Activated CD4-positive, alpha-beta T cell treated with anti-CD3 and anti-CD28 coated beads, Interleukin-2, amount 50 U/mL, for 16 hours (primary cell): ENCODE results near the gene ERICH6B.
A peak's percentile ranks its signal among the peaks of the same experiment; 100 is the strongest.
"Not testable (repeated sequence)": the region's sequence is repeated elsewhere in the genome, so short reads cannot be mapped to it uniquely, and the experiment has no call there.

Experiments used
- DNase-seq: peaks from one replicate; pipeline ENCODE4 v3.0.0-alpha.2; 2020

ERICH6B gene

DNA sequence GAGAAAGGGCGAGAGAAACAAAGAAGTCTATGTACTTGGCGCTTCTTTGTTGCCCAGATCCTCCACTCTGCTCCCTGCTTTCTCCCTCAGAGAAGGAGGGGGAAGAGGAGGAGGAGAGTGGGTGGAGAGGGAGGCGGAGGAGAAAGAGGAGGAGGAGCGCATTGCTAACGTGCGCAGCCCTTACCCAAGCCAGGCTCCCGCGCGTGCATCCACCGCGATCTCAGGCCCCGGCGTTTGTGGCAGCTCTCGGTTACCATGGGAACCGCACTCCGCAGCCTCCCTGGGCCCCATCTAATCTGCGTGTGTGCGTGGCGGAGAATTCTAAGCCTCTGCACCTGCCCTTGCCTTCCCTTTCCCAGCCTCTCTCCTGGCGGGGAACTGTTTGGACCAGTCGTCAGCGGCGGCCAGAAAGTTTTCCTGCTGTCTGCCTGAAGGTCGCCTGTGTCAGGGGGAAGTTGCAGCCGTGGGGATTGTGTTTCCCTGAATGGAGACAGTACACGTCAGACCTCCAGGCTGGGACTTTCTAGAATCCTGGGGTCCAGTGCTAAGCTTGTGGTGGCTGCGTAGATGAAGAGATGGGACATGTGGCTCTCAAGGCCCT is at the start of gene ERICH6B:
Gene ERICH6B (minus strand): TSS at position 239 of the 601 bp plus-strand sequence. CDS start 18,734 bp downstream, outside the sequence.
- DNase-seq, result no peak

DNA sequence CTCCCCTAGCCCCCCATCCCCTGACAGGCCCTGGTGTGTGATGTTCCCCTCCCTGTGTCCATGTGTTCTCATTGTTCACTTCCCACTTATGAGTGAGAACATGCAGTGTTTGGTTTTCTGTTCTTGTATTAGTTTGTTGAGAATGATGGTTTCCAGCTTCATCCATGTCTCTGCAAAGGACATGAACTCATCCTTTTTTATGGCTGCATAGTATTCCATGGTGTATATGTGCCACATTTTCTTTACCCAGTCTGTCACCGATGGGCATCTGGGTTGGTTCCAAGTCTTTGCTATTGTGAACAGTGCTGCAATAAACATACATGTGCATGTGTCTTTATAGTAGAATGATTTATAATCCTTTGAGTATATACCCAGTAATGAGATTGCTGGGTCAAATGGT is 47.4 kb upstream of the ERICH6B start:
- DNase-seq, result not testable (repeated sequence)

DNA sequence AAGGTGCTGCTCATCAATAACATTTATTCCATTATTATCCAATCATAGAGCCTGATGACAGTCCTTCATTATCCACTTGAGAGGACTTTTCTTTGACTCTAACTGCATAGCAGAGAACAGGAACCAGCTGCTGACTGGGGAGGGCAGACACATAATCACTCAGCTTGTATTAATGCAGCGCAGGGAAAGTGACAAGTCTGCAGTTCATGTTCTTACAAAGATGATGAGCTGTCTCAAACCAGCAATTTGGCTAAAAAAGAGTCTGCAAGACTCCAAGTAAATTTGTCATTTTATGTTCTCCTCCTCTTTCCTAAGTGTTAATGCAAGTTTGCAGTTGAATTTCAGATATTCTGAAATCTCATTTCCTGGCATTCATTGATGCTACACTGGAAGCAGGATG is 46.6 kb upstream of the ERICH6B start:
- no peak for DNase-seq

DNA sequence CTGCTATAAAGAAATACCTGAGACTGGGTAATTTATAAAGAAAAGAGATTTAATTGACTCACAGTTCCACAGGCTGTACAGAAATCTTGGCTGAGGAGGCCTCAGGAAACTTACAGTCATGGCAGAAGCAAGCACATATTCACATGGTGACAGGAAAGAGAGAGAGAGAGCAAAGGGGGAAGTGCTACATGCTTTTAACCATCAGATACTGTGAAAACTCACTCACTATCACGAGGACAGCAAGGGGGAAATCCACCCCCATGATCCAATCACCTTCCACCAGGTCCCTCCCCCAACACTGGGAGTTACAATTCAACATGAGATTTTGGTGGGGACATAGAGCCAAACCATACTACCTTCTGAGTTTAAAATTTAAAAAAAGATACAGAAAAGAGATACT is 44.9 kb upstream of the ERICH6B start:
- DNase-seq, result not testable (repeated sequence)

DNA sequence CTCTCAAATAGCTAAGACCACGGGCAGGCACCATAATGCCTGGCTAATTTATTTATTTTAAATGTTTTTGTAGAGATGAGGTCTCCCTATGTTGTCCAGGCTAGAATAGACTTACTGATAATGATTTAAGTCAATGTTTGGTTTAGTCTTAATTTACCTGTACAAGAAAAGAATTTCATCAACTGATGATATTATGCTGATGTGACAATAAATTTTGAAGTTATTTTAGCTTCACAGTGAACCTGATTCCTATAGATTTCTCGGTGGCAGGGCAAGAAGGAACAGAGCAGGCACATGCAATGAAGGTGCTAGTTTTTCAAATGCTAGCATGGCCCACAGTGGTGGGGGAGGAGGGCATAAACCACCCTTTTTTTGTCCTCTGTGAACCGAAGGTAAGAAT is 44.0 kb upstream of the ERICH6B start:
- no peak for DNase-seq

DNA sequence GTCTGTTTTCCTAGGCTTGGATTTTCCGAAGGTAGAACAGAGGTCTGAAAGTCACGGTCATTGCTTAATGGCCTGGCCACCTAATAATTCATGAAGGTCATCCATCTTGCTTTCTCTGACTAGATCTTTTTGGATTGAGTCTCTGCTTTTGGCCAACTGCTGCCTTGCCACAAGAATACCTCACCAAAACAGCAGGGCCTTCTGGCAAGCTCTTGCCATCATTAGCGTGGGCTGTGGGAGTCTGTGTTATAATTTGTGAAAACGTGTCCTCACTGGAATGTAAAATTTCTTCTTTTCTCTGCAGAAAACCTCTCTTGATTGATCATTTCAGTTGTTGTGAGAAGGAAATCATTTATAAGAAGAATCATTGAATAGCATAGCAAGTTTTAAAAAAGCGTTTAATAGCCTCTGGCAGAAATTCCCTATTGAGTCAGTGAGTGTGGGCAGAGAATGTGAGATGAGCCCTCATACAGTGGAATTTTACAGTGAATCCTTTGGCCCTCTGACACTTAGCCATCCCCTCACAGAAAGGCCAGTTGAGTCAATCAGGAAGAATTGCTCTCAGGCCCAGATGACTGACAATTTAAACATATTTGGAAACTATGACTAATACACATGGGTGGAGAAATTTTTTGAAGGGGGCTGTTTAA is 43.2 kb upstream of the ERICH6B start:
- DNase-seq, result no peak

DNA sequence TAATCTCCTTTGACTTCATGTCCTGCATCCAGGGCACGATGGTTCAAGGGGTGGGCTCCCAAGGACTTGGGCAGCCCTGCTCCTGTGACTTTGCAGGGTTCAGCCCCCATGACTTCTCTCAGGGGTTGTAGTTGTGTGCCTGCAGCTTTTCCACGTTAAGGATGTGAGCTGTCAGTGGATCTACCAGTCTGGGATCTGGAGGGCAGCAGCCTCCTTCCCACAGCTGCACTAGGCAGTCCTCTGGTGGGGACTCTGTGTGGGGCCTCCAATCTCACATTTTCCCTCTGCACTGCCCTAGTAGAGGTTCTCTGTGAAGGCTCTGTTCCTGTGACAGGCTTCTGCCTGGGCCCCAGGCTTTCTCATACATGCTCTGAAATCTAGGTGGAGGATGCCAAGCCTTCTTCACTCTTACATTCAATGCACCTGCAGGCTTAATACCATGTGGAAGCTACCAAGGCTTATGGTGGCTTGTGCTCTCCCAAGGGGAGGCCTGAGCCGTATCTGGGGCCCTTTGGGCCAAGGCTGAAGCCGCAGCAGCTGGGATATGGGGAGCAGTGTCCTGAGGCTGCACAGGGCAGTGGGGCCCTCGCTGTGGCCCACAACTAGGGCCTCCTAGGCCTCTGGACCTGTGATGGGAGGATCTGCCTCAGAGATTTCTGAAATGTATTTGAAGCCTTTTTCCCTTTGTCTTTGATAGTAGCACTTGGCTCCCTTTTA is 39.3 kb upstream of the ERICH6B start:
- DNase-seq, result no peak

DNA sequence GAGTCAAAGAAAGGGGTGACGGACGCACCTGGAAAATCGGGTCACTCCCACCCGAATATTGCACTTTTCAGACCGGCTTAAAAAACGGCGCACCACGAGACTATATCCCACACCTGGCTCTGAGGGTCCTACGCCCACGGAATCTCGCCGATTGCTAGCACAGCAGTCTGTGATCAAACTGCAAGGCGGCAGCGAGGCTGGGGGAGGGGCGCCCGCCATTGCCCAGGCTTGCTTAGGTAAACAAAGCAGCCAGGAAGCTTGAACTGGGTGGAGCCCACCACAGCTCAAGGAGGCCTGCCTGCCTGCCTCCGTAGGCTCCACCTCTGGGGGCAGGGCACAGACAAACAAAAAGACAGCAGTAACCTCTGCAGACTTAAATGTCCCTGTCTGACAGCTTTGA is 29.7 kb upstream of the ERICH6B start:
- not testable (repeated sequence) for DNase-seq

DNA sequence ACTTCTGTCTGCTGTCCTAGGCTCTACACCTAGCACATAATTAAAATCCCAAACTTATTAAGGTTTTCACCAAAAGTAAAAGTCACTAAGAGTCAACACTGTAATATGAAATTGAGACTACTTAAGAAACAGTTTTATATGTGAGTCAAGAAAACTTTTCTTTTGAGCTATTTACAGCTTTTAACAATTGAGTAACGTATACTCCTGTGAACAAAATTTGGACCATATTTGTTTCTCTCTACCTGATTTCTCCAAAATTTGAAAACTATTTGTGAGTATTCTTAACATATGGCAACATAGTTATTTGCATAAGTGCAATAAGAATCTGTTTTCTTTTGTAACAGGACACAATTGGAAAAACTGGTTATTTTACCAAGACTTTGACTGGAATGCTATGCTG is 26.6 kb upstream of the ERICH6B start:
- DNase-seq, result not testable (repeated sequence)

DNA sequence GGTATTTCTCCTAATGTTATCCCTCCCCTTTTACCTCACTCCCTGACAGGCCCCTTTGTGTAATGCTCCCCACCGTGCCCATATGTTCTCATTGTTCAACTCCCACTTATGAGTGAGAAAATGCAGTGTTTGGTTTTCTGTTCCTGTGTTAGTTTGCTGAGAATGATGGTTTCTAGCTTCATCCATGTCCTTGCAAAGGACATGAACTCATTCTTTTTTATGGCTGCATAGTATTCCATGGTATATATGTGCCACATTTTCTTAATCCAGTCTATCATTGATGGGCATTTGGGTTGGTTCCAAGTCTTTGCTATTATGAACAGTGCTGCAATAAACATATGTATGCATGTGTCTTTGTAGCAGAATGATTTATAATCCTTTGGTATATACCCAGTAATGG is 19.8 kb upstream of the ERICH6B start:
- not testable (repeated sequence) for DNase-seq

DNA sequence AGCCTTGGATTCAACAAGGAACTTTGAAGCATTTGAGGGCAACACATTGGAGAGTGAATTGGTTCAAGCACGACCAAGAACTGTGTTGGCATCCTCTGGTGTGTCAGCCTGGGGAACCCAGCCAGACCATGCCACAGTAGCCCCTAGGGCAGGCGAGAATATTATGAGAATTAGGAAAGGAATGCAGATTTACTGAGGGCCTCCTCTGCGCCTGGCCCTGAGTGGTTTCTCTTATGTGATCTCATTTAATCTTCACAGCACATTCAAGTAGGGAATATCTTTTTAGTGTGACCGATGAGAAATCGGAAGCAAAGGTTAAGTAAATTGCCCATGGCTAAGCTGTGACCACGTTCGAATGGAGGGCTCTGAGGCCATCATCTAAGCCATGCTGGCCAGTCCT is 15.3 kb upstream of the ERICH6B start:
- DNase-seq, result no peak

DNA sequence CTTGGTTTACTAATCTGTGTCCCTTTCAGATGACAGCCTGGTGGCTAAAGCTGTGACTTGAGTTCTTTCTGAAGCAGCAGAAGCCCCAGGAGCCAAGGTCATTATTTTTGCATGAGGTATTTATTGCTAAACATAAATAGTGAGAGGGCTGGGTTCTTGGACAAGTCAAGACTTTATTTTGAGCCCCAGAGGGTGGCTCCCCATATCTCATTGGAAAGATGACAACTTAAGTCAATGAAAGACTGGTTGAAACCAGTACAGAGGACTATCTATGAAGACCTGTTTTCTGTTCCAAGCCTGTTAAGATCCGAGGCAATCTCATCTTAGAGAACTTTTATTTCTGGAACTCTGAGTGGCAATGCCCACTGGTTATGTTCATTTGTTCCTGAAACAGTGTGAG is 14.4 kb upstream of the ERICH6B start:
- no peak for DNase-seq

DNA sequence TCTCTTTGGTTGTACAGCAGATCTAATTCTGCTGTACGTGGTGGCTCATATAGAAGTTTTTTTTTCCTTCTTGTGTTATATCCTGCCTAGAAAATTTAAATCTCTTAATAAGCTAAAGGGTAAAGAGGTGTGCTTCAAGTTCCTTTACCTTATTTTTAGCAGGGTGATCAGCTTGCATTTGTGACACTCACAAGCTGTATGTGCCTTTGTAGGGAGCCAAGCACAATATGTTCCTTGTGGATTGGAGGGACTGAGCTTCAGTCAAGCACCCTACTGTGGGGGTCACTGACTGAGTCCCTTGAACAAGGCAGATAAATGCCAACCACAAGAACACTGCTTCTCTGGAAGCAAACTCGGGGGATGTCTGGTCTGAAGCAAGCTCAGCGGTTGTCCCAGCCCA is 12.6 kb upstream of the ERICH6B start:
- DNase-seq, result no peak

DNA sequence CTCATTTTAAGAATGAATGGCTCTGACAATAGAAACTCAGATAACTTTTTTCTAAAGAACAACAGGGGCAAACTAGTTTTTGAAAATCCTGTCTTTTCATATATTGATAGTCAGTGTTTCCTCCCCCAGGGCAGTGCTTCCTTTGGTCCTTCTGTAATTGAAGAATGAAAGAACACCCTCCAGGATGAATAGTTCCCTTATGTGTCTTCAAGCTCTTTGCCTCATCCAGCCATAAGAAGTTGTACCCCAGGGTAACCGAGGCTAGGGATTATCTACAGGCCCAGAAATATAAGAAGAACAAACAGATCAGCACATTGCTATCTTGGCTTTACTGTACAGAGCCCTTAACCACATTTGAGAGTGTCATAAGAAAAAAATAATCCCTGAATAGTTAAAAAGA is 12.1 kb upstream of the ERICH6B start:
- DNase-seq, result no peak

DNA sequence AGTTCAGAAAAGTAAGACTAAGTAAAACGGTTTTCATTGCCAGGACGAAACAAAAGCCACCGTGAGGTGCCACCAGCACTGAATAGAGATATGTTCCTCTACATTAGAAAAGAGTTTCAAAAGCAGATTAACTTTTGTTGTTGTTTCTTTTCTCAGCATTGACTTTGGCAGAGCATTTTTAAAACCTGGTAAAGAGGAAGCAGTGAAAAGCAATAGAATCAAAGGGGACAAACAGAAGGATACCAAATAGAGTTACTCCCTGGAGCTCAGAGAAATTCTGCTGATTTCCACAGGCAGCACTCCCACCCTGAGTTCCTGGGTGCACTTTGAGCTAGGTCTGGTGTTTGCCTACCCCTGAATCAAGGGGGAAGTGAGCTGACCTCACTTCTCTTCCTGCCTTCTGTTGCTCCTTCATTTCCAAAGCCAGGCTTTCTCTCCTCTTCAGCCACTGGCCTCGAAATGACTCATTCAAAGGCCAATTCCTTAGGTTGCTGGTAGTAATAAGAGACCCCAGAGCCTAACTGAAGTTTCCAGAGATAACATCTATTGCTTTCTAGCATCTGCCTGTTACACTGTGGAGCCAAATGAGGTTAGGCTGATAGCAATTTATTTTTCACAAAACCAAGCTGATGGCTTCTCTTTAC is 11.3 kb upstream of the ERICH6B start:
- DNase-seq, result peak; percentile 15

DNA sequence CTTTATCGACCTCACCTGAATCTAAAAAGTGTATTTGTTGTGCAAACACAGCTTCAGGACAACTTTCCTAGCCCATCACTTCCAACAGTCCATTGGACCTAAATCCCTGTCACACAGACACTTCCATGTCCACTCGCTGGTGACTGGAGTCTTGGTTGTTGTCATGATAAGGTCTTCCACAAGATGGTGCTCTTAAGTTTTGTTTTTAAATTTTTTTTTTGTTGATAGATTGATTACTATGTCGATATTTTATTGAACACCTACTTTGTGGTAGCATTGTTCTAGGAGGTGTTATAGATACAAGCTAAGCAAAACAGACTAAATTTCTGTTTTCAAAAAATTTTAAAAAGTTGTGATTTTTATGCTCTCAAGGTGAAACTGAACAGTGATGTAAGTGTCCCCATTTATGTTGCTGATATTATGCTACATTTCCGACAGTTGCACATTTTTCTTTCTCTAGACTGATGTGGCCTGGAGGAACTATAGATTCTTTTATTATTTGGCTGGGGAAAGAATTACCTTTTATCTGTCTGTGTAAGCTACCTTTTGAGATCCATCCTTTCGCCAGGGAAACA is 8.1 kb upstream of the ERICH6B start:
- peak; percentile 25 for DNase-seq

DNA sequence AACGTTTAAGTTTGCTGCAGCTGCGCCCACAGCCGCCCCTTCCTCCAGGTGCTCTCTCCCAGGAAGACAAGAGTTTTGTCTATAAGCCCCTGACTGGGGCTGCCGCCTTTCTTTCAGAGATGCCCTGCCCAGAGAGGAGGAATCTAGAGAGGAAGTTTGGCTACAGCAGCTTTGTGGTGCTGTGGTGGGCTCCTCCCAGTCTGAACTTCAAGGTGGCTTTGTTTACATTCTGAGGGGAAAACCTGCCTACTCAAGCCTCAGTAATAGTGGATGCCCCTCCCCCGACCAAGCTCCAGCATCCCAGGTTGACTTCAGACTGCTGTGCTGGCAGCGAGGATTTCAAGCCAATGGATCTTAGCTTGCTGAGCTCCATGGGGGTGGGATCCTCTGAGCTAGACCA is 6.4 kb upstream of the ERICH6B start:
- DNase-seq, result no peak

DNA sequence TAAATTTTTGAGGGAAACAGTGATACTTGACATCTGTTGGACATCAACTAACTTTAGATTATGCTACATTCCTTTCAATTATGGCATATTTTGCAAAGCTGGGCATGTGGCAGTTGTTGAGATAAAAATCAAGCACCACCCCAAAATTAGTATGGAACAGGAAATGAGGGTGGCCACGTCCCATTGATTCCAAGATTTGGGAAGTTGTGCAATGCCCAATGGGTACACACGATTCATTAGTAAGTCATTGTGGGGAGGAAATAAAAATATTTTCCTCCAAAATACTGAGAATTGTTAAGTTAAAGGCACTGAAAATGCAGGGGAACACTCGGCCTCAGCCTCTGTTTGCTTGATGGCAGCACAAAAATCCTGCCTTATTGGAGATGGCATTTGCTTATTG is 7.6 kb downstream of the ERICH6B start:
- DNase-seq, result no peak

DNA sequence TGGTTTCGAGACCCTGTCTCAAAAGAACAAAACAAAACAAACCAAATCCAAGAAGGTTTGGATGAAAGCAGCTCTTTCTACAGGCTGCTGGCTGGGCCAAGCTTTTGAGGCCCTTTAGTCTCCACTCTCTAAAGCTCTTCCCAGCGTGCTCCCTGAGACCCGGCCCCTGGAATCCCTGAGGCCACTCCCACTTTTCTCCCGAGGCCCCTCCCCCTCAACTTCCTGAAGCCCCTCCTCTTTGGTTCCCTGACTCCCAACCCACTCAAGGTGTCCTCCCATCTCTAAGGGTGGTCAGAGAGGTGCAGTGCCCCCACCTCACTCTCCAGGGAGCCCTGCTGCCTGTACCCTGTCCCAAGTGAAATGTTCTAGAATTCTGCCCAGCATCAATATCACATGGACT is 10.6 kb downstream of the ERICH6B start:
- DNase-seq, result no peak

DNA sequence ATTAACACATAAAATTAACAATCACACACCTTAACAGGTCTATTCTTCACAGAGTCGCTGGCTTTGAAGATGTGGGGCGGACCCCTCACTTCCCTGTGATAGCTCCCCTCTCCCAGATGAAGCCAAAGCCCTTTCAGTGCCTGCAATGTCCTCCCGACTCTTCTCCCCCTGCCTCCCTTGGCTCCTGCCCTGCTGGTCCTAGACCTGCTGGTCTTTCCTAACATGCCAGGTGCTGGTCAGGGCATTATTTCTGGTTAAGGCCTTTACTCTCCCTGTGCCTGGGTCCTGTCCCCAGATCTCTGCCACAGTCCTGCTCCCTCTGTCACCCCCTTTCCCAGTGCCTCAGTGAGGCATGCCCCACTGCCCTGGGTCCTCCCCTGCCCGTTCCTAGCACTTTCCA is 12.2 kb downstream of the ERICH6B start:
- no peak for DNase-seq

DNA sequence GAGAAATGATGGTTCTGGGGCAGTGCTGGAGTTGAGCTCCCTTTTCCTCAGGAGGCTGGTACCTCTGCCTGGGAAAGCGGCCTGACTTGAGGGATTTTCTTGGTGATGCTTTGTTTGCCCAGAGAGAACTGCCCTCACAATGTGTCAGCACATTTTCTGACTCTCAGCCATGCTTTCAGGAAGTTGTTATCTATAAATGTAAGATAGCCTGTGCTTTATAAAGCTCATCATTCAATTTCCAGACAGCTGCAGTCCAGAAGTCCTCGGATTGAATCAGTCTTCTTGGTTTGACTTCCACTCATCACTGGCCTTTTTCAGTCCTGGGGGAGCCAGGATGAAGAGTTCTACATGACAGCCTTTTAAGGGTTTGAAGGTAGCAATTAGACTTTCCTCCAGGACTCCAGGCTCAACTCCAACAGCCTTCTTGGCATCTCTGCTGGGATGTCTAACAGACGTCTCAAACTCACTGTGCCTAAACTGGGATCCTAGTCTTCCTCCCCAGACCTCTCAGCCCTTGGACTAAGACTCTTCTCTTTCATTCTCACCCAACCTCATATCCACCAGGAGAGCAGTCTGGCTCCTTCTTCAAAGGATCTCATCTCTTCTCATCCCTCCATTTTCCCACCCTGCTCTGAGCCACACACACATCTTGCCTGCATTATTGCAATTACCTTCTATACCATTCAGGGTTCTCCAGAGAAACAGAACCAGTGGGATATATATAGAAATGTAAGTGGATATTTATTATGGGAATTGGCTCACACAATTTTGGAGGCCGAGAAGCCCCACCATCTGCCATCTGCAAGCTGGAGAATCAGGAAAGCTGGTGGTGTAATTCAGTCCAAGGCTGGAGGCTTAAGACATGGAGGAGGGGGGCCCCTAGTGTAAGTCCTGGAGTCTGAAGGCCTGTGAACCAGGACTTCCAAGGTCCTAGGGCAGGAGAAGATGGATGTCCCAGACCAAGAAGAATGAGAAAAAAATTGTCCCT is 13.1 kb downstream of the ERICH6B start:
- DNase-seq, result no peak

DNA sequence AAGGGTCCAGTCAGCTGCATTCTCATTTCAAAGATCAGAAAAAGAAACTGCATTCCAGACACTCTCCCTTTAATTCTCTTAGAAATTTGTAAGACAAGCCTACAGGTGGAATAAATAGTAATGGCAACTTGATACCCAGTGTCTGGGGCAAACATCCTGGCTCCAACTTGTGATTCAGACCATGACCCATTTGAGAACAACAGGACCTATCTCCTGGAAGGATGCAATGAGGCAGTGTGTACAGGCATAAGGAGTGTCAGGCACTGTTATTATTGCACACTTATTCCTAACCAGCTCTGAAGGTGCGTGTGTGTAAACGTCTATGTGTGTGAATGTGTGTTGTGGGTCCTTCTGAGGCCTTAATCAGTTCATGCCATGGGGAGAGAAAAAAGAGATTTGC is 13.9 kb downstream of the ERICH6B start:
- DNase-seq, result no peak
